Measurements from ENCODE around the gene C18orf63.

C18orf63 gene

GRCh38 chr18:74286106-74286855 lies 29.4 kb upstream of the C18orf63 start:
- no peak for TF ChIP-seq EZH2phosphoT487 (IDR thresholded peaks at IDR 0.05; ENCODE audit: borderline replicate concordance)
- TF ChIP-seq, protein P1, sequence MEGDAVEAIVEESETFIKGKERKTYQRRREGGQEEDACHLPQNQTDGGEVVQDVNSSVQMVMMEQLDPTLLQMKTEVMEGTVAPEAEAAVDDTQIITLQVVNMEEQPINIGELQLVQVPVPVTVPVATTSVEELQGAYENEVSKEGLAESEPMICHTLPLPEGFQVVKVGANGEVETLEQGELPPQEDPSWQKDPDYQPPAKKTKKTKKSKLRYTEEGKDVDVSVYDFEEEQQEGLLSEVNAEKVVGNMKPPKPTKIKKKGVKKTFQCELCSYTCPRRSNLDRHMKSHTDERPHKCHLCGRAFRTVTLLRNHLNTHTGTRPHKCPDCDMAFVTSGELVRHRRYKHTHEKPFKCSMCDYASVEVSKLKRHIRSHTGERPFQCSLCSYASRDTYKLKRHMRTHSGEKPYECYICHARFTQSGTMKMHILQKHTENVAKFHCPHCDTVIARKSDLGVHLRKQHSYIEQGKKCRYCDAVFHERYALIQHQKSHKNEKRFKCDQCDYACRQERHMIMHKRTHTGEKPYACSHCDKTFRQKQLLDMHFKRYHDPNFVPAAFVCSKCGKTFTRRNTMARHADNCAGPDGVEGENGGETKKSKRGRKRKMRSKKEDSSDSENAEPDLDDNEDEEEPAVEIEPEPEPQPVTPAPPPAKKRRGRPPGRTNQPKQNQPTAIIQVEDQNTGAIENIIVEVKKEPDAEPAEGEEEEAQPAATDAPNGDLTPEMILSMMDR (conservative IDR thresholded peaks at IDR 0.05; ENCODE audit: low read length), result no peak
- H3K27me3 ChIP-seq (ENCODE audit: insufficient read depth, low read length, poor library complexity, severe bottlenecking), result no peaks in the 10 kb centered on the region
- H3K4me2 ChIP-seq (ENCODE audit: low read depth, low read length, poor library complexity, severe bottlenecking), result peak overlapping the region; percentile 88
- no peaks in the 10 kb centered on the region for H3K9me3 ChIP-seq (ENCODE audit: insufficient read depth, low read depth, low read length)
- H3K9me2 ChIP-seq (replicated peaks; ENCODE audit: low read depth, low read length), result no peaks in the 10 kb centered on the region
- no peaks in the 10 kb centered on the region for H3K36me3 ChIP-seq (ENCODE audit: insufficient read depth, low read length)
- peaks cover 53% of the 10 kb centered on the region; the same call in 1 of the 2 replicates for H3K79me2 ChIP-seq (ENCODE audit: insufficient read depth, low read length)
- H3K9ac ChIP-seq (ENCODE audit: low read depth, low read length, poor library complexity, severe bottlenecking), result peak overlapping the region; percentile 56
- no peak overlapping the region for H2AFZ ChIP-seq (ENCODE audit: low read length)
- peak overlapping the region; percentile 39 for H3K4me3 ChIP-seq (ENCODE audit: low read length, poor library complexity, severe bottlenecking)
- H3F3A ChIP-seq (ENCODE audit: low read depth), result 0 out of 2 replicates have a peak, but pooled peaks cover 4% of the 10 kb centered on the region
- H4K20me1 ChIP-seq (ENCODE audit: insufficient read depth, low read length, poor library complexity, severe bottlenecking), result no peaks in the 10 kb centered on the region
- H3K4me1 ChIP-seq (ENCODE audit: insufficient read depth, low read length, poor library complexity, severe bottlenecking), result peaks cover 51% of the 10 kb centered on the region

DNA sequence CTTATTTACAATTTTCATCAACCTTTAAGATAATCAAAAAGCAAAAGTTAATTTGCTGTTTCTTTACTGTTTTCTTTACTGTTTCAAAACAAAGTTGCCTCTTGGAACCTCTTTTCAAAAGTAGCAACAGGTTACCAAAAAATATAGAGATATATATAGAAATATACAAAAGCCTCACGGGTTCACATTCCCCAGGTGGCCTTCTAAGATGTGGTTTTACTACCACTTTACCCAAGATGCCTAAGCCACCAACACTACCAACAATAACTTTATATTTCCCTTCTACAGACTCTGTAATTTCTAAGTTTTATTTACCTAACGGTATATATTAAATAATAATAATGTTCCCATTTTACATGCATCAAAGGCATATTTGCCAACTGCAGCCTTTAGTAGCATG lies 28.8 kb upstream of the C18orf63 start:
- 0 out of 2 replicates have a peak, but pooled peaks cover 4% of the 10 kb centered on the region for H3F3A ChIP-seq (ENCODE audit: low read depth)
- H2AFZ ChIP-seq (ENCODE audit: low read length), result no peak overlapping the region
- H3K4me1 ChIP-seq (ENCODE audit: insufficient read depth, low read length, poor library complexity, severe bottlenecking), result peaks cover 45% of the 10 kb centered on the region
- no peak for TF ChIP-seq EZH2phosphoT487 (IDR thresholded peaks at IDR 0.05; ENCODE audit: borderline replicate concordance)
- TF ChIP-seq, protein P1 (conservative IDR thresholded peaks at IDR 0.05; ENCODE audit: low read length), result no peak
- H3K9me2 ChIP-seq (replicated peaks; ENCODE audit: low read depth, low read length), result no peaks in the 10 kb centered on the region
- H4K20me1 ChIP-seq (ENCODE audit: insufficient read depth, low read length, poor library complexity, severe bottlenecking), result no peaks in the 10 kb centered on the region
- H3K9me3 ChIP-seq (ENCODE audit: insufficient read depth, low read depth, low read length), result no peaks in the 10 kb centered on the region
- H3K9ac ChIP-seq (ENCODE audit: low read depth, low read length, poor library complexity, severe bottlenecking), result peak overlapping the region; percentile 56
- H3K79me2 ChIP-seq (ENCODE audit: insufficient read depth, low read length), result peaks cover 52% of the 10 kb centered on the region; the same call in 1 of the 2 replicates
- peak overlapping the region; percentile 39 for H3K4me3 ChIP-seq (ENCODE audit: low read length, poor library complexity, severe bottlenecking)
- peak overlapping the region; percentile 88 for H3K4me2 ChIP-seq (ENCODE audit: low read depth, low read length, poor library complexity, severe bottlenecking)
- no peaks in the 10 kb centered on the region for H3K36me3 ChIP-seq (ENCODE audit: insufficient read depth, low read length)
- H3K27me3 ChIP-seq (ENCODE audit: insufficient read depth, low read length, poor library complexity, severe bottlenecking), result no peaks in the 10 kb centered on the region

GRCh38 chr18:74288041-74288440 lies 27.6 kb upstream of the C18orf63 start:
- Histone ChIP-seq H3K4me1 (ENCODE audit: insufficient read depth, low read length, poor library complexity, severe bottlenecking) (peaks cover 34% of the 10 kb centered on the region), H2AFZ (ENCODE audit: low read length) (no peak overlapping the region), H3K27me3 (ENCODE audit: insufficient read depth, low read length, poor library complexity, severe bottlenecking) (no peaks in the 10 kb centered on the region), H3K9ac (ENCODE audit: low read depth, low read length, poor library complexity, severe bottlenecking) (peak overlapping the region; percentile 10), H4K20me1 (ENCODE audit: insufficient read depth, low read length, poor library complexity, severe bottlenecking) (no peaks in the 10 kb centered on the region), H3K79me2 (ENCODE audit: insufficient read depth, low read length) (peaks cover 43% of the 10 kb centered on the region; the same call in 1 of the 2 replicates), H3F3A (ENCODE audit: low read depth) (0 out of 2 replicates have a peak, but pooled peaks cover 4% of the 10 kb centered on the region), H3K4me3 (ENCODE audit: low read length, poor library complexity, severe bottlenecking) (peak overlapping the region; percentile 39), H3K4me2 (ENCODE audit: low read depth, low read length, poor library complexity, severe bottlenecking) (peak overlapping the region; percentile 88), H3K9me2 (replicated peaks; ENCODE audit: low read depth, low read length) (no peaks in the 10 kb centered on the region), H3K9me3 (ENCODE audit: insufficient read depth, low read depth, low read length) (no peaks in the 10 kb centered on the region), H3K36me3 (ENCODE audit: insufficient read depth, low read length) (no peaks in the 10 kb centered on the region)
- TF ChIP-seq, protein P1 (conservative IDR thresholded peaks at IDR 0.05; ENCODE audit: low read length), result no peak
- TF ChIP-seq EZH2phosphoT487 (IDR thresholded peaks at IDR 0.05; ENCODE audit: borderline replicate concordance), result no peak
